HepG2 (cell line): ENCODE results near the gene RPS6KA3. TPM values are rescaled to one million over a fixed set of nuclear protein-coding genes. Genes with fewer than 3 reads are reported as not detected.

Source experiments
- ADNP ChIP-seq: sonication (generic); formaldehyde crosslinking; IDR thresholded peaks from 2 replicates; pipeline ENCODE4 v1.4.0; 2020; ENCODE audit warnings: missing genetic modification reagents
- BCLAF1 ChIP-seq: fragments of 450-650 bp; IDR thresholded peaks from 2 replicates; pipeline ENCODE4 v1.6.1; 2017; ENCODE audit warnings: mild to moderate bottlenecking
- ELF4 ChIP-seq: sonication (generic); formaldehyde crosslinking; IDR thresholded peaks from 2 replicates; pipeline ENCODE4 v1.5.0; 2020; ENCODE audit warnings: missing genetic modification reagents, mild to moderate bottlenecking, moderate library complexity, borderline replicate concordance
- FOXC1 ChIP-seq: sonication (generic); formaldehyde crosslinking; IDR thresholded peaks from 2 replicates; pipeline ENCODE4 v1.8.0; 2022; ENCODE audit warnings: mild to moderate bottlenecking, missing genetic modification reagents, borderline replicate concordance
- HNRNPLL ChIP-seq: fragments of 200-400 bp; formaldehyde crosslinking; IDR thresholded peaks from 2 replicates; pipeline ENCODE4 v1.6.1; 2017; ENCODE audit warnings: mild to moderate bottlenecking, low read depth, low read length; ENCODE audit not compliant: poor library complexity, severe bottlenecking
- HNRNPUL1 ChIP-seq: fragments of 200-400 bp; formaldehyde crosslinking; IDR thresholded peaks from 2 replicates; pipeline ENCODE4 v1.6.1; 2017; ENCODE audit warnings: low read depth, mild to moderate bottlenecking, low read length, moderate library complexity
- JARID2 ChIP-seq: sonication (generic); formaldehyde crosslinking; IDR thresholded peaks from 2 replicates; pipeline ENCODE4 v1.8.1; 2023; ENCODE audit warnings: missing genetic modification reagents, inconsistent platforms; ENCODE audit not compliant: insufficient replicate concordance
- KDM1A ChIP-seq: IDR thresholded peaks from 2 replicates; pipeline ENCODE4 v1.6.1; 2016; ENCODE audit warnings: missing compliant biosample characterization
- KLF16 ChIP-seq, 2 experiments: sonication (generic) in 1 of 2; formaldehyde crosslinking in 1 of 2; IDR thresholded peaks; 2 replicates each; pipeline versions ENCODE4 v1.6.1 to v1.8.0; 2016 to 2023; ENCODE audit warnings: missing genetic modification reagents in 2 of 2, missing compliant biosample characterization in 1 of 2
- NAIF1 ChIP-seq: sonication (generic); formaldehyde crosslinking; IDR thresholded peaks from 2 replicates; pipeline ENCODE4 v1.5.0; 2020; ENCODE audit warnings: mild to moderate bottlenecking, missing genetic modification reagents, borderline replicate concordance
- RAD21 ChIP-seq: fragments of 450-650 bp; formaldehyde crosslinking; IDR thresholded peaks from 2 replicates; pipeline ENCODE4 v1.5.0; 2020; ENCODE audit warnings: mild to moderate bottlenecking
- TEAD3 ChIP-seq: optimal IDR thresholded peaks from 2 replicates; pipeline ENCODE3; 2016; ENCODE audit warnings: borderline replicate concordance
- ZBTB4 ChIP-seq: sonication (generic); formaldehyde crosslinking; IDR thresholded peaks from 2 replicates; pipeline ENCODE4 v1.4.0; 2020; ENCODE audit warnings: missing genetic modification reagents, mild to moderate bottlenecking, borderline replicate concordance
- ZFP37 ChIP-seq: sonication (generic); formaldehyde crosslinking; IDR thresholded peaks from 2 replicates; pipeline ENCODE4 v1.4.0; 2020; ENCODE audit warnings: missing genetic modification reagents, borderline replicate concordance
- ZNF136 ChIP-seq: sonication (generic); formaldehyde crosslinking; IDR thresholded peaks from 2 replicates; pipeline ENCODE4 v1.8.1; 2022; ENCODE audit warnings: low read depth, mild to moderate bottlenecking, moderate library complexity, missing genetic modification reagents
- ZNF256 ChIP-seq: sonication (generic); formaldehyde crosslinking; conservative IDR thresholded peaks from 2 replicates; pipeline ENCODE4 v1.4.0; 2020; ENCODE audit warnings: missing genetic modification reagents
- ZNF644 ChIP-seq: IDR thresholded peaks from 2 replicates; pipeline ENCODE4 v1.6.1; 2016; ENCODE audit warnings: low read depth
- ZXDC ChIP-seq: sonication (generic); formaldehyde crosslinking; IDR thresholded peaks from 2 replicates; pipeline ENCODE4 v1.5.0; 2020; ENCODE audit warnings: mild to moderate bottlenecking, missing genetic modification reagents
- polyA plus RNA-seq, 8 experiments: library from polyadenylated mRNA; depleted of rRNA in 3 of 8; stranded (reverse) in 7 of 8; unstranded in 1 of 8; fragments of >200 nt; fragmentation: Illumina TruSeq in 4 of 8; extraction: Trizol in 4 of 8; gene quantifications; 2 replicates each; pipeline versions ENCODE4 v1.2.1 to v1.2.3, GENCODE V29; 2011 to 2016; ENCODE audit warnings: low read depth in 4 of 8, missing spikeins in 1 of 8, mixed read lengths in 1 of 8; ENCODE audit not compliant: insufficient read depth in 1 of 8
- total RNA-seq, 5 experiments: library from RNA; depleted of rRNA; stranded (reverse); fragments of >200 nt; fragmentation: Illumina TruSeq; extraction: Trizol; gene quantifications; 2 replicates each; pipeline ENCODE4 v1.2.3, GENCODE V29; 2016; ENCODE audit warnings: low read depth in 1 of 5

The RPS6KA3 gene
- total and polyA plus RNA-seq, 2 of the 13 experiments (the other 11 are each of a cell fraction or from before 2014, with no cell fraction given), result 314 to 357 TPM

GRCh38 chrX:20141281-20142220 lies 125.2 kb downstream of the RPS6KA3 start, which contains the start of gene EIF1AX (continued):
- TF ChIP-seq ZBTB4 (CRISPR knock-in tag), result 0 out of 2 replicates have a peak, but pooled peaks have one; percentile 53
- TF ChIP-seq ZXDC (CRISPR knock-in tag), result no peak
- no peak for TF ChIP-seq TEAD3 (CRISPR knock-in tag)
- no peak for TF ChIP-seq JARID2 (CRISPR knock-in tag)
- TF ChIP-seq ELF4 (CRISPR knock-in tag), result no peak
- TF ChIP-seq RAD21 (CRISPR knock-in tag), result 0 out of 2 replicates have a peak, but pooled peaks have one; percentile 22
- no peak for TF ChIP-seq FOXC1 (CRISPR knock-in tag)
- TF ChIP-seq NAIF1 (CRISPR knock-in tag), result no peak
- TF ChIP-seq ADNP (CRISPR knock-in tag), result no peak
- peak; percentile 66 for TF ChIP-seq HNRNPLL
- TF ChIP-seq ZNF136 (CRISPR knock-in tag), result no peak
- no peak for TF ChIP-seq ZFP37 (CRISPR knock-in tag)
- no peak for TF ChIP-seq BCLAF1
- TF ChIP-seq ZNF644, result no peak
- TF ChIP-seq KDM1A, result no peak
- no peak for TF ChIP-seq ZNF256 (CRISPR knock-in tag)
- peak in 1 of 2 experiments; percentile 35; a peak in 1 of 4 replicates for TF ChIP-seq KLF16 (CRISPR knock-in tag; IDR thresholded peaks at IDR 0.05)
- TF ChIP-seq HNRNPUL1, result no peak
